Urothelium cell line (cell line): ENCODE results near the gene PNMA6A.
"Not testable (repeated sequence)": the region's sequence is repeated elsewhere in the genome, so short reads cannot be mapped to it uniquely, and the experiment has no call there.

Experiments
- DNase-seq: peaks from one replicate; pipeline ENCODE4 v3.0.0; 2011; ENCODE audit warnings: low spot score, mixed read lengths
- FAIRE-seq: peaks from 2 replicates; lab custom pipeline; 2011; peaks lifted over from hg19 to GRCh38; lab: Jason Lieb, UNC

The PNMA6A gene

DNA sequence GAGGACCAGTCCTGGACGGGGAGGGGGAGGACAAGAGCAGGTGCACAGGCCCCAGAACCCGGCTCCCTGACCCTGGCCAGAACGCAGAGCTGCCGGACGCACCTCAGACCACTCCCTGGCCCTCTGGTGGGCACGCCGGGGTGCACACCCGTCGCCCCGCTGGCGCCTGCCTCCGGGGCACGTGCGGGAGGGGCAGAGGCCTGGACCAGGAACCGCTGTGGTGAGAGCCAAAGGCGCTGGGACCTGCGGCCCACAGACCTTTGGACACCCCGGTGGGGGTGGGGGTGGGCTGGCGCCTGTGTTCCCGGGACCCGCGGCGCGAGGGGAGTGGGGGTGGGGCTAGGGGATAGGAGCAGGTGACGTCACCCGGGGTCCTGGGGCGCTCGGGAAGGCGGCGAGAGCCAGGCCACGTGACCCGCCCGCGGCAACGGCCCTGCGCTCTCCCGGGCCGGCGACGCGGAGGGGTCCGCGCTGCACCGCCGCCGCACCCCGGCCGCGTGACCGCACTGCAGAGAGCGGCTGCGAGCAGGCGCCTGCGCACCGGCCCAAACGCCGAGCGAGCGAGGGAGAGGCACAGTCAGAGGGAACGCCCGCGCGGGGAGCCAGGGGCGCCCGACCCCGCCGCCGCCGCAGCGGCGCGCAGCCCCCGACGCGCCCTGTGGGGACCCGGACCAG, at the start of gene PNMA6A:
PNMA6A (plus strand) TSS at position 546 of the 675 bp plus-strand sequence. CDS start 609 bp downstream, outside the sequence.
- not testable (repeated sequence) for FAIRE-seq, DNase-seq

DNA sequence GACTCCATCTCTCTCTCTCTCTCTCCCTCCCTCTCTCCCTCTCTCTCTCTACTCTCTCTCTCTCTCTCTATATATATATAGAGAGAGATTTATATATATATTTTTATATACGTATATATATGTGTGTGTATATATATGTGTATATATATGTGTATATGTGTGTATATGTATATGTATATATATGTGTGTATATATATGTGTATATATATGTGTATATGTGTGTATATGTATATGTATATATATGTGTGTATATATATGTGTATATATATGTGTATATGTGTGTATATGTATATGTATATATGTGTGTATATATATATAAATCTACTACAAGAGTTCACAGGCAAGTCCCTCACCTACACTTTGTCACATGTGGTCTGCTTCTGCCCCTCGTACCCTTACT, 45.8 kb upstream of the PNMA6A start:
- not testable (repeated sequence) for DNase-seq, FAIRE-seq

DNA sequence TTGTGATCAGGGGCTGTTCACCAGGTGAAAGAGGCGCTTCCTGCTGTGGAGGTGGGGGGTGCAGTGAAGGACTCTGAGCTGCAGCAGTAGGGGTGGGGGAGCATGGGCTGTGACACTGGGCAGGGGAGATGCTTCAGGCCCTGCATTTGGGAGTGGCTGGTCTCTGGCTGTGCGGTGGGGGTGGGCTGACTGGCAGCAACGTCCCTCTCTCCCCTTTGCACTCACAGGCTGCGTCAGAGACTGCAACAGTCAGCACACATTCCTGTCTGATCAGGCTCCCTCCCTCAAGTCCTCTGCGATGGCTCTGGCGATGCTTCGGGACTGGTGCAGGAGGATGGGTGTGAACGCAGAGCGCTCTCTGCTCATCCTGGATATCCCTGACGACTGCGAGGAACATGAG, 43.8 kb upstream of the PNMA6A start:
- not testable (repeated sequence) for FAIRE-seq, DNase-seq

DNA sequence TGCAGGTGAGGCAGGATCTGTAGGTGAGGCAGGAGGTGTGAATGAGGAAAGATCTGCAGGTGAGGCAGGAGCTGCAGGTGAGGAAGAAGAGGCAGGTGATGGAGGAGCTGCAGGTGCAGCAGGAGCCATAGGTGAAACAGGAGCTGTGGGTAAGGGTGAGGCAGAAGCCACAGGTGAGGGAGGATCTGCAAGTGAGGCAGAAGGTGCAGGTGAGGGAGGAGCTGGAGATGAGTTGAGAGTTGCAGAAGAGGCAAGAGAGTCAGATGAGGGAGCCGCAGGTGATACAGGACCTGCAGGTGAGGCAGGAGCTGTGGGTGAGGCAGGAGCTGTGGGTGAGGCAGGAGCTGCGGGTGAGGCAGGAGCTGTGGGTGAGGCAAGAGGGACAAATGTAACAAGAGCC, 43.1 kb upstream of the PNMA6A start:
- FAIRE-seq: no peak
- no peak for DNase-seq

DNA sequence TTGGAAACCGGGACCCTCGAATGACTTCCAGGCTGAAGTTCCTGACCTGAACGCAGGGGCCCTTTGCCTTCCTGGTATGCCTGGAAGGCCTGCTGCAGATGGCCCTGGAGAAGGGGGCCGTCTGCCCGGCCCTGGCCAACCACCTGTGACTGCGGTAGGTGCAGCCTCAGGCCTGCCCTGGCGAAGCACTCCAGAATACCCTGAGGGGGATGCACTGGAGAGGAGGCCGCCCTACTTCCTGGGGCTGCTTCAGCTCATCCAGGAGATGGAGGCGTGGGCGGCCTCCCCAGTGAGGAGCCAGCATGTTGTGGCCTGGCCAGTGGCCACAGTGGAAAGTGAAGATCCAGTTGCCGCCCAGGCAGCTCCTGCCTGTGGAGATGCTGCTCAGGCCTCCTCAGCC, 42.4 kb upstream of the PNMA6A start:
- DNase-seq: no peak
- FAIRE-seq: no peak

DNA sequence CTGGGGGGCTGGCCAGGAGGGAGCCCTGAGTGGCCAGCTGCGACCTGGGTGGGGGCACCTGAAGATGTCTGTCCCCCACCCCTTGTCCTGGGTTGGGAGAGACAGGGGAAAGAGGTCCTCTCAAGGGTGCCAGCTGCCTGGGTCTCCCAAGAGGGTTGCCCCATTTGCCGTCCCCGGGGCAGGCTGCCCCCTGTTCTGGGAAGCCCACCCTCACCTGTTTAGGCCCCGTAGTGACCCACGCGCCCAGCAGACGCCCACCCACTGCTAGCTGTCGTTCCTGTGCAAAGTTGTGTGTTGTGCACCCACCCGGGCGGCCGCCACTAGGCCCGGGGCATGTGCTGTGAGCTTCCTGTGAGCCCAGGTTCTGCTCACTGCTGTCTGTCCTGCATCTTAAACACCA, 41.5 kb upstream of the PNMA6A start:
- FAIRE-seq: no peak
- no peak for DNase-seq

DNA sequence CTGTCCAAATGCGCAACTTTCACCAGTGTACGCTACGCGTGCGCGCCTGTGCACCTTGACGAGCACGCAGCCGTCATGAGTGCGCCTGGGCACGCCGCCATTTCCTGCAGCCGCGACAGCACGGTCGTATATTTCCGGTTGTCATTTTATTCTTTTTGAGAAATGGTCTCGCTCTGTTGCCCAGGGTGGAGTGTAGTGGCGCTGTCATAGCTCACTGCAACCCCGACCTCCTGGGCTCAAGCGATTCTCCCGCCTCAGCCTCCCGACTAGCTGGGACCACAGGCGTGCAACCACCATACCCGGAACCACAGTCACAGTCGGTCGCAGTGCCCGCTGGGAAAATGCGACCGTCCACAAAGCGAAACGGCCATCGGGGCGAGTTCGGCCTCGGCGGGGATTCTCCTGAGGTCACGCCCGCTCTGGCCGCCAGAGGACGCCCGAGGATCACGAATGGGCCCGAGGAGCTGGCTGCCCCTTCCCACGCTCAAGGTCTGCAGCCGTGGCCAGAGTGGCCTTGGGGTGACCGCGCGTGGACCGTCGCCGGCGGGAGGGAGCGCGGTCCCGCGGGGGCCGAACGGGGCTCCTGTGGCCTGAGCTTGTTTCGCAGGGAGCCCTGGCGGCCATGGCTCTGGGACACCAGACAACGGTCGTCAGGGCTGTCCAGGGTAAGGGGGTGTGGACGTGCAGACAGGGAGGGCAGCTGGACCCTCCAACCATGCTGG, 39.7 kb upstream of the PNMA6A start:
- FAIRE-seq: peak; percentile 63
- peak; percentile 84 for DNase-seq

DNA sequence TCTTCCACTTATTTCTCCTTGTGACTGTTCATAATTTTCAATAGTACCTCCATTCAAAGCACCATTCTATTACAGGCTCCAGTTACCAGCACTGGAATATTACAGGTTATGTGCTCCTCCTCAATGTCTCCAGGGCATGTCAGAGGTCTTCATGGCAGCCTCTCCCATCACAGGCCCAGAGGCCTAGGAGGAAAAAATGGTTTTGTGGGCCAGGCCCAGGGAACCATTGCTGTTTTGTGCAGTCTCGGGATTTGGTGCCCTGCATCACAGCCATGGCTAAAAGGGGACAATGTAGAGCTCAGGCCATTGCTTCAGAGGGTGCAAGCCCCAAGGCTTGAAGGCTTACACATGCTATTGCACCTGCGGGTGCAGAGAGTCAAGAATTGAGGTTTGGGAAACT, 23.2 kb upstream of the PNMA6A start:
- no peak for DNase-seq
- no peak for FAIRE-seq

DNA sequence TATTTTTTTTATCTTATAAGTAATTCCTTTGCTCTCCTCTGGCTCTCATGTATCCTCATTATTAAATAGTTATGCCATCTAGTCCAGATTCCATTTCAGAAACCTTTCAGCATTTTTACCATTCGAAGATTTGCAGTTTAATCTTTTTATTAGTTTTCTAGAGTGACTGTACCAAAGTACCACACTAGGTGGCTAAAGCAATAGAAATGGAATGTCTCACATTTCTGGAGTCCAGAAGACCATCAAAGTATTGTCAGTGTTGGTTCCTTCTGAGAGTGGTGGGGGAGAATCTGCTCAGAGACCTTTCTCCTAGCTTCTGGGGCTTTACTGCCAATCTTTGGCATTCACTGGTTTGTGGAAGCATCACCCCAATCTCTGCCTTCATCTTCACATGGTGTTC, 19.7 kb upstream of the PNMA6A start:
- FAIRE-seq (no peak), DNase-seq (no peak)

DNA sequence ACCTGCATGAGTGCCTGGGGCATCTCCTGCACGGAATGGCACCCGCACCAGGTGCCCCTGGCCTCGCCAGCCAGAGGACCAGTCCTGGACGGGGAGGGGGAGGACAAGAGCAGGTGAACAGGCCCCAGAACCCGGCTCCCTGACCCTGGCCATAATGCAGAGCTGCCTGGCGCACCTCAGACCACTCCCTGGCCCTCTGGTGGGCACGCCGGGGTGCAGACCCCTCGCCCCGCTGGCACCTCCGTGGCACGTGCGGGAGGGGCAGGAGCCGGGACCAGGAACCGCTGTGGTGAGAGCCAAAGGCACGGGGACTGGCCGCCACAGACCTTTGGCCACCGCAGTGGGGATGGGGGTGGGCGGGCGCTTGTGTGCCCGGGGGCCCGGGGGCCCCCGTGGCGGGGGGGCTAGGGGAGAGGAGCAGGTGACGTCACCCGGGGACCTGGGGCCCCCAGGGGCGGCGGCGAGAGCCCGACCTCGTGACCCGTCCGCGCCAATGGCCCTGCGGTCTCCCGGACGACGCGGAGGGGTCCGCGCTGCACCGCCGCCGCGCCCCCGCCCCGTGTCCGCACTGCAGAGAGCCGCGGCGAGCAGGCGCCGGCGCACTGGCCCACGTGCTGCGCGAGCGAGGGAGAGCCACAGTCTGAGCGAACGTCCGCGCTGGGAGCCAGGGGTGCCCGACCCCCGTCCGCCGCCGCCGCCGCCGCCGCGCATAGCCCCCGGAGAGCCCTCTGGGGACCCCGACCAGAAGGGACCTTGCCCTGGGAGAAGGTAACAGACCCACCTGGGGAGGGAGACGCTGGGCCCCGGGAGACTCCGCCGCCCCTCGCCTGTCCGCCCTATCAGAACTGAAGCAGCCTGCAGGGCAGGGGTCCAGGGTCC, 16.1 kb upstream of the PNMA6A start, which contains the start of gene PNMA3:
PNMA3 (plus strand) TSS at position 600 of the 879 bp plus-strand sequence. CDS start 586 bp downstream, outside the sequence.
- FAIRE-seq (no peak), DNase-seq (no peak)

DNA sequence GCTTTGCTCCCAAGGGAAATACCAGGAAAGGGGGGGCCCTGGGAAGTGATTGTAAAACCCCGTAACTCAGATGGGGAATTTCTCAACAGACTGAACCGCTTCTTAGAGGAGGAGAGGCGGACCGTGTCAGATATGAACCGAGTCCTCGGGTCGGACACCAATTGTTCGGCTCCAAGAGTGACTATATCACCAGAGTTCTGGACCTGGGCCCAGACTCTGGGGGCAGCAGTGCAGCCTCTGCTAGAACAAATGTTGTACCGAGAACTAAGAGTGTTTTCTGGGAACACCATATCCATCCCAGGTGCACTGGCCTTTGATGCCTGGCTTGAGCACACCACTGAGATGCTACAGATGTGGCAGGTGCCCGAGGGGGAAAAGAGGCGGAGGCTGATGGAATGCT, 15.0 kb upstream of the PNMA6A start:
- FAIRE-seq (no peak), DNase-seq (no peak)

DNA sequence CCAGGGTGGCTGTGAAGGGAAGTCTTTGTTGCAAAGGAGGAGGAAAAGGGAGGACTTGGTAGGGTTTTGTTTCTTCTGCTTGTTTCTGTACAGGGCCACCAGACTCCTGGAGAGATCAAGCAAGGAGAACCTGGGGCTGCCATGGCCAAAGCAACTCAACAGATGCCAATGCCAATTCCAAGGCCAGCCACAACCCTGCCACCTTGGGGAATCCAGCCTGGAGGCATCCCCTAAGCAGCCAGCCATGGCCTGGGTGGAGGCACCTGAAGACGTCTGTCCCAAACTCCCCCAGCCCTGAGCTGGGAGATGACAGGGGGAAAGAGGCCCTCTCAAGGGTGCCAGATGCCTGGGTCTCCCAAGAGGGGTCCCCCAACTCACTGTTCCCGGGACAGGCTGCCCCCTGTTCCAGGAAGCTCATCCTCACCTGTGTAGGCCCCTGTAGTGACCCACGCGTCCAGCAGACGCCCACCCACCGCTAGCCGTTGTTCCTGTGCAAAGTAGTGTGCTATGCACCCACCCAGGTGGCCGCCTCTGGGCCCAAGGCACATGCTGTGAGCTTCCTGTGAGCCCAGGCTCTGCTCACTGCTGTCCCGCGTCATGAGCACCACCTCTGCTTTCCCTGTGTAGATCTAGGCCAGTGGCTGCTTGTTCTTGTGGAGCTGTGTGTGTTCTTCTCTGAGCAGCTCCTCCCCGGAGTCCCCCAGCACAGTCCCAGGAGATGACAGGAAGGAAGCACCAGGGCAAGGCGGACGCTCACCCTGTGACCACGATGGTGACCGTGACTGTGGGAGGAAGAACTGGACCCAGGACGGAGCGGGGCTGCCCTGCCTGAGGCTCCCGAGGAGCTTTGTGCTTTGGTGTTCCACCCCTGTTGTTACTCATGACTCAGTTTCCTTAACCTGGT, 12.8 kb upstream of the PNMA6A start:
- DNase-seq (no peak), FAIRE-seq (no peak)

DNA sequence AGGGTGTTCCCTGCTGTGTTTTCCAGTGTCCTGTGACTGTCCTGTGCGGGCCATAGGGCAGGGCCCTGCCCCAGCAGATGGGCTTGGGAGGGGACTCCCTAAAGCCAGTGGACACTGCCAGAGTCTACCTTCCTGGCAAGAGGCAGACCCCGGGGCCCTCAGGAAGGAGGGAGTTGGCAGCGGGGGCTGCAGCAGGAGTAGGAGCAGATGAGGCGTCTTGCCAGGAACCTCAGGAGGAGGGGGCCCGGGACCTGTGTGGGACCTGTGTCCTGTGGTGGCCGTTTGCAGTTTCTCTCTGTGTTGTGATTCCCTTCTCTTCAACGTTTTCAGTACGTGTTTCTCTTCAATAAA, 12.2 kb upstream of the PNMA6A start:
- FAIRE-seq: no peak
- no peak for DNase-seq

DNA sequence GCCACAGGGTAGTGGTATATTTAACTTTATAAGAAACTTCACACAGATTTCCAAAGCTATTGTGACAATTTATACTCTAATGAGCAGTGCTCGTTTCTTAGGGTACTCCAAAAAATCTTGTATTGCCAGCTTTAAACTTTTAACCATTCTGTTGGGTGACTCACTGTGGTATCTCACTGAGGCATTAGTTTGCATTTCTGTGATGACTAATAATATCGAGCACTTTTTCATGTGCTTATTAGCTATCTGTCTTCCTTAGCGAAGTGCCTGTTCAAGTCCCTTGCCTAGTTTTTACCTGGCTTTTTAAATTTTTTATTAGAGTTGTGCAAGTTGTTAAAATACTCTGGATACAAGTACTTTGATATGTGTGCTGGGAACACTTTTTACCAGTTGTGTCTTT, 10.5 kb upstream of the PNMA6A start:
- peak; percentile 35 for DNase-seq

DNA sequence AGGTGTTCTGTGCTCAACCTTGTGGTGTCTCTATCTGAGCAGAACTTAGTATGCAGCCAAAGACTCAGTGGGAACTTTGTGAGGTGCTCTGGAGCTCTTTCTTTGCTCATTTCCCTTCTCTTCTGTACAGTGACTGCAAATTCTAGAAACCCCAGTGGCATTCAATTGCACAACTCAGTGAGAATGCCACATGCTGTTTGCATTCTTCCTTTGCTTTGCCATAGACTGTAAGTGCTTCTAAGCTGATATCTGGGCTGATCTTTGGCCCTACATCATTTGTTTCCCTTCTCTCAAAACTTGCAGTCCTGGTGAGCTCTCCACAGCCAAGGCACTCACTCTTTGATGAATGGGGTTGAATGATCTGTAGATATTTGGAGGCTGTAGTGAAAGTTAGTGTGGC, 8.9 kb upstream of the PNMA6A start:
- no peak for DNase-seq
- no peak for FAIRE-seq

More for the DNA sequence above, 10.5 kb upstream of the PNMA6A start:
- no peak for FAIRE-seq

DNA sequence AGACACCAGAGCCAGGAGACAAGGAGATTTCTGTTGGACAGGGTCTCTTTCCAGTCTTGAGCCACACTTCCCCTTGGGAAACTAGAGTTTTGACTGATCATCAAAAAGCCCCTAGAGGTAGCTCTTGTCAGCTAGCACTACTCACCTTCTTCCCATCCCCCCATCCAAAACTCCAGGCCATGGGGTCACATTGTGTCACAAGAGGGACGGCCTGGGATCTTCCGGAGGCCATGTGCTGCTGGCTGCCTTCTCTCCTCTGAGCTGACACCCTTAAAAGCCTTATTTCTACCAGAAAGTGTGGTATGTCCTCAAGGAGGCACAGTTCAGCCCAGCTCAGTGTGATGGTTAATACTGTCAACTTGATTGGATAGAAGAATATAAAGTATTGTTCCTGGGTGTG, 8.2 kb upstream of the PNMA6A start:
- DNase-seq (no peak), FAIRE-seq (no peak)

DNA sequence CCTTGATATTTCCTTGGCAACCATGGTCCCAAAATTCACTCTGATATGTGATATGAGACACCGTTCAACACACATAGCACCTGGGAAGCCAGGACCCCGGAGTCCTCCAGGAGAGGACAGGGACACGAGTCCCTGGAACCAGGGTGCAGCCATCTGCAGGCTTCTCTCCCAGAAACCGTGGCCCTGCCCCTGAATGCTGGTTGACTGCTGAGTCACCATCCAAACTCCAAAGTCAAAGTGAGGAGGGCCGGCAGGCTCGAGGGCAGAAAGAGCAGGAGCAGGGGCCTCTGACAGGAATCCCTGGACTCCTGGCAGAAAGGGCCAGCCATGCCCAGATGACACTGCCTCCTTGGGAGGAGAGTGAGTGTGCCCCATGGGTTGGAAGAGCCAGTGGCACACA, 6.9 kb upstream of the PNMA6A start:
- FAIRE-seq (no peak), DNase-seq (peak; percentile 9)

DNA sequence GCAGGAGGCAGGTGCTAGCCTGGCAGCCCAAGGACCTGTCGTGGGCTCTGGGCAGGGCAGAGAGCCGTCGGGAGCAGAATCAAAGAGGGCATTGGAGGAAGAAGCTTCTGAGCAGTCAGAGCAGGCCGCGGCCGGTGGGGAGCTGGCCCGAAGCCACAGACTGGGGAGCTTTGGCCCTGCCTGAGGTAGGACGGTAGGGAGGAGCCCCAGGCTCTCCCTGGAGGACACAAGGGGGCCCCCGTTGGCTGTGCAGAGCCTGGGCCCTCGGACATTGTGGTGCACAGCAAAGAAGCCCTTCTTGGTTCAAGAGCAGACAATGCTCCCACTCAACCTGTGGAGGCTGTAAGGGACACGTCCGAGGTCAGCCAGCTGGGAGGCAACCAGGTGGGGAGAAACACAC, 5.9 kb upstream of the PNMA6A start:
- not testable (repeated sequence) for FAIRE-seq, DNase-seq

DNA sequence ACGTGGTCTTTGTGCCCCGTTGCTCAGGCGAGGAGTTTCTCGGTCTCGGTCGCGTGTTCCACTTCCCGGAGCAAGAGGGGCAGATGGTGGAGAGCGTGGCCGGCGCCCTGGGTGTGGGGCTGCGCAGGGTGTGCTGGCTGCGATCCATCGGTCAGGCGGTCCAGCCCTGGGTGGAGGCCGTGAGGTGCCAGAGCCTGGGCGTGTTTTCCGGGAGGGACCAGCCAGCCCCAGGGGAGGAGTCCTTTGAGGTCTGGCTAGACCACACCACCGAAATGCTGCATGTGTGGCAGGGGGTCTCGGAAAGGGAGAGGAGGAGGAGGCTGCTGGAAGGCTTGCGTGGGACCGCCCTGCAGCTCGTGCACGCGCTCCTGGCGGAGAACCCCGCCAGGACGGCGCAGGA, 1.1 kb downstream of the PNMA6A start:
- not testable (repeated sequence) for DNase-seq, FAIRE-seq

DNA sequence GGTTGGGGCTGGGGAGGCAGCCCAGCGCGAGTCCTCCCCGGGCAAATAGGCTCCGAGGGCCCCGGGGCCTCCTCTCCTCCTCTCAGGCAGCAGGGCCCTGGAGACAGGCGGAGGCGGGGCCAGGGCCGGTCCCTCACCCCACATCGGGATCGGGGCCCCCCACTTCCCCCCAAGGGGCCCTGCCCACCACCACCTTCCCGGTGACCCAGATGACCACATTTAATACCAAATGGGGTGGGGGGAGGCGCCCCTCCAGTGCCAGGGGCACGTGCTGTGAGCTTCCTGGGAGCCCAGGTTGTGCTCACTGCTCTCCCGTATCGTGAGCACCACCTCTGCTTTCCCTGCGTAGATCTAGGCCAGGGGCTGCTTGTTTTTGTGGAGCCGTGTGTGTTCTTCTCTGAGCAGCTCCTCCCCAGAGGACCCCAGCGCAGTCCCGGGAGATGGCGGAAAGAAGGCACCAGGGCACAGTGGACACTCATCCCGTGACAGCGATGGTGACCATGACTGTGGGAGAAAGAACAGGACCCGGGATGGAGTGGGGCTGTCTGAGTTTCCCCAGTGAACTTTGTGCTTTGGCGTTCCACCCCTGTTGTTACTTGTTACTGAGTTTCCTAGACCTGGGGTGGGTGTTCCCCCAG, 2.1 kb downstream of the PNMA6A start:
- DNase-seq: no peak
- no peak for FAIRE-seq
